GM12873 (cell line): ENCODE measurements around the gene BNC1.

ENCODE experiments used
- CTCF ChIP-seq: IDR thresholded peaks from 2 replicates; pipeline ENCODE4 v1.5.1; 2012; ENCODE audit warnings: low read depth, mild to moderate bottlenecking, moderate library complexity, low read length, control low read depth; ENCODE audit not compliant: insufficient read depth; ENCODE audit errors: missing control alignments

The BNC1 gene

GRCh38 chr15:83275412-83275811 is 9.1 kb downstream of the BNC1 start:
- TF ChIP-seq CTCF: no peak

GRCh38 chr15:83270176-83270575 is 14.3 kb downstream of the BNC1 start:
- no peak for TF ChIP-seq CTCF

GRCh38 chr15:83268147-83268546 is 16.3 kb downstream of the BNC1 start:
- TF ChIP-seq CTCF: no peak

GRCh38 chr15:83262594-83263315 is 21.7 kb downstream of the BNC1 start:
- no peak for TF ChIP-seq CTCF

GRCh38 chr15:83250781-83251180 is 33.7 kb downstream of the BNC1 start:
- TF ChIP-seq CTCF: no peak

- TF ChIP-seq CTCF: no peak
Observed at GRCh38 chr15:83249030-83249343, 35.5 kb downstream of the BNC1 start.

GRCh38 chr15:83248151-83249029 is 36.1 kb downstream of the BNC1 start:
- peak; percentile 77 for TF ChIP-seq CTCF
